ENCODE results near the gene FOLH1.
"Not testable (repeated sequence)": the region's sequence is repeated elsewhere in the genome, so short reads cannot be mapped to it uniquely, and the experiment has no call there.

FOLH1 gene

GRCh38 chr11:49186225-49186624 lies 22.2 kb downstream of the FOLH1 start:
- H3K4me3 ChIP-seq (ENCODE audit: low read length); DNase-seq (ENCODE audit: low read depth, low spot score): not testable (repeated sequence)

DNA sequence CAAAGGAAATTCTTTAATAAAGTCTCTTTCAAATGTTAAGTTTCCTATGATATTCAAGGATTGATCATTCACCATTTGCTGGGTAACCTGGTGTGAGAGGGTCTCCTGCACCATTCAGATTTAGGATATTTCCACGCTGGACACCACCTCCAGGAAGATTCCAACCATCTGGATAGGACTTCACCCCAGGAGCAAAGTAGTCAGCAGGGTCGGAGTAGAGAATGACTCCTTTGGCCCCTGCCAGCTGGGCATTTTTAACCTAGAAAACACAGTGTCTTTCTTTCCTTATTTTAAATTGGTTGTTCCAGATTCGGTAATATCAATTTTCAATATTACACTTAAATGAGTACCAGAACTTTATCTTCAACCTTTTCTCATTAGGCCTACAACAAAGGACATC lies 22.8 kb downstream of the FOLH1 start:
- H3K4me3 ChIP-seq (ENCODE audit: low read length); DNase-seq (ENCODE audit: low read depth, low spot score): not testable (repeated sequence)

- DNase-seq (ENCODE audit: low read depth, low spot score) = not testable (repeated sequence)
These were observed 23.6 kb downstream of the FOLH1 start for GRCh38 chr11:49184756-49185155.

GRCh38 chr11:49177936-49178335 lies 30.5 kb downstream of the FOLH1 start:
- H3K4me3 ChIP-seq (ENCODE audit: low read length); DNase-seq (ENCODE audit: low read depth, low spot score): not testable (repeated sequence)

More at GRCh38 chr11:49184756-49185155, 23.6 kb downstream of the FOLH1 start:
- not testable (repeated sequence) for H3K4me3 ChIP-seq (ENCODE audit: low read length)

GRCh38 chr11:49175378-49175777 lies 33.0 kb downstream of the FOLH1 start:
- H3K4me3 ChIP-seq (ENCODE audit: low read length); DNase-seq (ENCODE audit: low read depth, low spot score): not testable (repeated sequence)

GRCh38 chr11:49174691-49175366 lies 33.6 kb downstream of the FOLH1 start:
- not testable (repeated sequence) for DNase-seq (ENCODE audit: low read depth, low spot score); H3K4me3 ChIP-seq (ENCODE audit: low read length)

DNA sequence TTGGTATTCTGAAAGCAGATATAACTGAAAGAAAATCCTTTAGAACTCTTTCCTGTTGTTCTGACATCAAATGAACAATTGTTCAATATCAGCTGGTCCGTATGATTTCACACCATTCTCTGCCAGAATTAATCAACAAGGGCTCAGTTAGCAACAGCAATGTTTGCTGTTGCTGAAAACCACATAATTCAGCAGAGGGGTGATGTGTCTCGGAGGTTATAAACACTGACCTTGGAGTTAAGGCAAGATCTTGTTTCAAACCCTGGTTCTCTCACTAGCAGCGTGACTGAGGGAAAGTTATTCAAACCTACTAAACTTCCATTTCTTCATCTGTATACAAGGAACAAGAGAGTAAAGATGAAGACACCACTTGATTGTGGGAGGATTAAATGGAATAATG lies 36.8 kb downstream of the FOLH1 start:
- not testable (repeated sequence) for H3K4me3 ChIP-seq (ENCODE audit: low read length); DNase-seq (ENCODE audit: low read depth, low spot score)

DNA sequence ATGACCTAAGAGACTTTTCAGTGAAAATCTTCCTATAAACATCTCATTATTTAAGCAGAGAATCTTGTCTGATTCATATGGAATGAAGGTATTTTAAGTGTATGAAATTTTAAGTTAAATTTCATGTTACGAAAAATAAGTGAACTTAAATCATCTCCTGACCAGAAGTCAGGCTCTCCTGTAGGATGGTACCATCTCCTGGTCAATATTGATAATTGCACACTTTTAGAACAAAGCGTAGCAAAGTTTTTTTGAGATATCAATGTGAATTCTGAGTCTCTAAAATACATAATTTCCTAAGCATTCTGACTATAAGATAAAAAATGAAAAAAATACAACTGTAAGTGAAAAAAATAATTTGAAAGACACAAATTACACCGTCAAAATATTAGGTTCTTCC lies 38.8 kb downstream of the FOLH1 start:
- not testable (repeated sequence) for DNase-seq (ENCODE audit: low read depth, low spot score); H3K4me3 ChIP-seq (ENCODE audit: low read length)

DNA sequence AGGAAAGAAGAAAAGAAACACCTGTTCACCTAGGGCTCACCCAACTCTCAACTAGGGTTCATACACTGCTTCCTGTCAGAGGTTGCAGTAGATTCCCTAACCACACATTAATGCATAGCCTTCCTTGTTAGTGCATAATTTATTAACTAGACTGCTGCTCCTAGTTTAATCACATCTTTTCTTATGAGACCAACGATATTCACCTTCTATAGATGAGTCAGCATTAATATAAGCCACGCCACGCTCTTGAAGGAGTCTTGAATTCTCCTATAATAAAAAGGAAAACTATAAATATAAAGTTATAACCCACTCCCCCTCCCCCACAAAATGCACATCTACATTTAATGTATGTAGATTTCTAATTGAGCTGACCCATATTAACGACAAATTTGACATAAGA lies 39.4 kb downstream of the FOLH1 start:
- DNase-seq (ENCODE audit: low read depth, low spot score); H3K4me3 ChIP-seq (ENCODE audit: low read length): not testable (repeated sequence)

DNA sequence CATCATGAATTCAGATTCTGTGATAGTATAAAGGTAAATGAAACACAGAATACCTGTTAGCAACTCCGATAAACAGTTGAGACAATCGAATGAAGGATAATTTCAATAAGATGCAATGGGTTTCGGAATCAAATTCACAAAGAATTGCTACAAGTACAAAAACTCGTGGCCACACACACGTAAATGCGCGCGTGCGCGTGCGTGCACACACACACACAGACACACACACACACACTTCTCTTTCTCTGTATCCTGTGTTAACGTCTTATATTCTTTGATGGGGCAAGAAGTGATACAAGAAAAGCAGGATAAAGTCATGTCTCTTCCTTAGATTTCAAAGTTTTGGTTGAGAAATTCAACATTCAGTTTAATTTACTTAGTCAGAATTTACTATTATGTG lies 57.2 kb downstream of the FOLH1 start:
- no peak overlapping the region for H3K4me3 ChIP-seq (ENCODE audit: low read length)
- DNase-seq (ENCODE audit: low read depth, low spot score) = no peak

- not testable (repeated sequence) for H3K4me3 ChIP-seq (ENCODE audit: low read length); DNase-seq (ENCODE audit: low read depth, low spot score)
These were observed 106.0 kb downstream of the FOLH1 start for GRCh38 chr11:49102356-49102755.

All from Jurkat, Clone E6-1 (cell line).